CD4-positive, alpha-beta T cell treated with Interleukin-15 for 1 hour (primary cell): ENCODE measurements around the gene RAD51B.
A peak's percentile ranks its signal among the peaks of the same experiment; 100 is the strongest.

Source experiments
- DNase-seq: peaks from one replicate; pipeline ENCODE4 v3.0.0-alpha.2; 2020

The RAD51B gene

DNA sequence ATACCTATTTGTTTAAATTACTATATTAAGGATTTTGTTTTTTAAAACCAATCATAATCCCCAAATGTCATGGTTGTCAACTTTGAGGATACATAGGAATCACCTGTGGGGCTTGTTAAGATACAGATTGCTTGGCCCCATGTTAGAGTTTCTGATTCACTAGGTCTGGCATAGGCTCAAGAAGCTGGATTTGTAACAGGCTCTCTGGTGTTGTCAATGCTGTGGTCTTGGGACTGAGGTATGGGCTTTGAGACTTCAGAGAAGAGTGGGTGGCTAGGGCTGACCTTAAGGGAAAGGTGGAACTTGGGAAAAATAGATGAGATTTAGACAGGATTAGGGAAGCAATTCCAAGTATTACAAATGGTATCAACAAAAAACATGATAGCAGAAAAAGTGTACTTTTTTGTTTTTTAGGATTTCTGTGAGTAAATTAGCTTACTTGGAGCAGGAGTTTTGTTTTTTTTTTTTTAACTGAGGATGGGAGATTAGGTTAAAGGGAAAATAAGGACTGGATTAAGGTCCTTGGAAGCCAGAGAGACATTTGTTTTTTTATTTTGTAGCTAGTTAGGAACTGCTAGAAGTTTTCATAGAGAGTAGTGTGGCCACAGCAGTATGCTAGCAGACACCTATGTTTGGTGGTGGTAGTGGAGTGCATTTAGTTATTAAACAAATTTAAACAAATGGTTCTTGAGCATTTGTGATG, 88.6 kb downstream of the RAD51B start:
- no peak for DNase-seq

DNA sequence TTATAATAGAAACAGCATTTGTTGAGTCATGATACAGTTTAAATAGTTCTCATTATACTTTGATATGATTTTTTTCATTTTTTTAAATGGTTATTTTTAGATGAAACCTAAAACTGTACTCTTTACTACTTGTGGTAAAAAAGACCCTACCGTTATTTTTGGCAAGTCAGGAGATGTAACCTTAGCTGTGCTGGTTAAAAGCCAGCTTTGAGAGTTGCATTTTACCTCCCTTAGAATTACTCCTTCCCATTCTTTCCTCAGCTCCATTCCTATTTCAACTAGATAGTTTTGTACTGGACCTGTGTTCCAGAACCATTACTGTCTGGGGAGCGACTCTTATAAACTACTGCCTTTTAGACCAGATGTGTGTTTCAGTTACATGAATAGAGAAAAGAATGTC, 92.0 kb downstream of the RAD51B start:
- DNase-seq, result no peak

- DNase-seq, result no peak
Observed at GRCh38 chr14:67916430-67916829, 96.9 kb downstream of the RAD51B start.

- DNase-seq, result no peak
Observed at GRCh38 chr14:67917006-67917405, 97.4 kb downstream of the RAD51B start.

- no peak for DNase-seq
Observed at GRCh38 chr14:67918838-67919237, 99.3 kb downstream of the RAD51B start.

GRCh38 chr14:67919259-67920032, 99.9 kb downstream of the RAD51B start:
- no peak for DNase-seq

GRCh38 chr14:67926821-67927220, 107.2 kb downstream of the RAD51B start:
- no peak for DNase-seq

DNA sequence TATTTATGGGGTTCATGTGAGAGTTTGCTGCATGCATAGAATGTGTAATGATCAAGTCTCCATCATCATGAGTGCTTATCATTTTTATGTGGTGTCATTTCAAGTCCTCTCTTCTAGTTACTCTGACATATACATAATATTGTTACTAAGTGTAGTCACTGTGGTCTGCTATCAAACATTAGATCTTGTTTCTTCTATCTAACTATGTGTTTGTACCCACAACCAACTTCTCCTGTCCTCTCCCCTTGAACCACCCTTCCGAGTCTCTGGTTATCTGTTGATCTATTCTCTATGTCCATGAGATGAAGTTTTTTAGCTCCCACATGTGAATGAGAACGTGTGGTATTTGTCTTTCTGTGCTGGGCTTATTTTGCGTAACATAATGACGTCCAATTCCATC, 107.7 kb downstream of the RAD51B start:
- DNase-seq, result no peak

GRCh38 chr14:67928375-67928774, 108.8 kb downstream of the RAD51B start:
- no peak for DNase-seq

- DNase-seq, result no peak
Observed at GRCh38 chr14:67932708-67933246, 113.2 kb downstream of the RAD51B start.

- DNase-seq, result no peak
Observed at GRCh38 chr14:67933266-67933665, 113.7 kb downstream of the RAD51B start.

DNA sequence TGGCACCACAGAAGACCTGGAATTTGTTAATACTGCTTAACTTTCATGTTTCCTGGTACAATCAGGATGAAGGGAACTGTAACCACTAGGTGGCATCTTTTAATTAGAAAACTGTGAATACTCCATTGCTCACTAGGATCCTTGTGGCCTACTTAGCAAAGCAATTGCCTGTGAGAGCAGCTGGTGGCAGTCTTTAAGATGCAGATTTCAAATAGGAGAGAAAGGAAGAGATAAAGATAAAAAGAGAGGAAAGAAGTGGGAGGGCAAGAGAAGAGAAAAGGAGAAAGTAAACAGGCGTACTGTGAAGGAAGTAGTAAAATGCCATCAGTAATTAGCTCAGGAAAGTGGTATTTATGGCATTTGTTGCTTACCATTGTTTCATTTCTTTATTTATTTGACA, 114.5 kb downstream of the RAD51B start:
- no peak for DNase-seq

DNA sequence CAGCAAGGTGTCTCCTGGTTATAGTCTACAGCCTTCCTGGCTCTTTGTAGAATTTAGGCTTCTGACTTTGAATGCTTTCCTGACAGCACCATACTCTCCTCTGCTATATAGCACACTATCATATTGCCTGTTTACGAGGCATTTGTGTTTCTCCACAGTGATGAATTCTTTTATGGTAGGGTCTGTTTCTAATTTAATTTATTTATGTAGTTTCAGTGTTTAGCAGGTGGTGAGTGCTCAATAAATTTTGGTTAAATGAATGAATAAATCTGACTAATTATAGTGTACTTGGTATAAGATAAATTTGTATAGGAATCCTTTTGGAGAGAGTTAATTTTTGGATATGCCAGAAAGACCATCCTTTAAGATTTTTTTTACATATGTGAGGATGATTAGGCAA, 115.3 kb downstream of the RAD51B start:
- no peak for DNase-seq

DNA sequence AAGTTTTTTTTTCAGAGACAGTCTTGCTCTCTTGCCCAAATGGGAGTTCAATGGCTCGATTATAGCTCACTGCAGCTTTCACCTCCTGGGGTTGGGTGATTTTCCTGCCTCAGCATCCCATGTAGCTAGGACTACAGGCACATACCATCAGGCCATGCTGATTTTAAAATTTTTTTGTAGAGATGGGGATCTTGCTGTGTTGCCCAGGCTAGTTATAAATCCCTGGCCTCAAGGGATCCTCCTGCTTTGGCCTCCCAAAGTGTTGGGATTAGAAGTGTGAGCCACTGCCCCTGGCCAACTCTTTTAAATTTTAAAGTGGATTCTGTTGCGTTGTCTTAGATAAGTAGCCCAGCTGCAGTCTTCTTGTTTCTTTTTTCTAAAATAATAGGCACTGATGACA, 115.8 kb downstream of the RAD51B start:
- DNase-seq, result no peak

- DNase-seq, result no peak
Observed at GRCh38 chr14:67938071-67938470, 118.5 kb downstream of the RAD51B start.

DNA sequence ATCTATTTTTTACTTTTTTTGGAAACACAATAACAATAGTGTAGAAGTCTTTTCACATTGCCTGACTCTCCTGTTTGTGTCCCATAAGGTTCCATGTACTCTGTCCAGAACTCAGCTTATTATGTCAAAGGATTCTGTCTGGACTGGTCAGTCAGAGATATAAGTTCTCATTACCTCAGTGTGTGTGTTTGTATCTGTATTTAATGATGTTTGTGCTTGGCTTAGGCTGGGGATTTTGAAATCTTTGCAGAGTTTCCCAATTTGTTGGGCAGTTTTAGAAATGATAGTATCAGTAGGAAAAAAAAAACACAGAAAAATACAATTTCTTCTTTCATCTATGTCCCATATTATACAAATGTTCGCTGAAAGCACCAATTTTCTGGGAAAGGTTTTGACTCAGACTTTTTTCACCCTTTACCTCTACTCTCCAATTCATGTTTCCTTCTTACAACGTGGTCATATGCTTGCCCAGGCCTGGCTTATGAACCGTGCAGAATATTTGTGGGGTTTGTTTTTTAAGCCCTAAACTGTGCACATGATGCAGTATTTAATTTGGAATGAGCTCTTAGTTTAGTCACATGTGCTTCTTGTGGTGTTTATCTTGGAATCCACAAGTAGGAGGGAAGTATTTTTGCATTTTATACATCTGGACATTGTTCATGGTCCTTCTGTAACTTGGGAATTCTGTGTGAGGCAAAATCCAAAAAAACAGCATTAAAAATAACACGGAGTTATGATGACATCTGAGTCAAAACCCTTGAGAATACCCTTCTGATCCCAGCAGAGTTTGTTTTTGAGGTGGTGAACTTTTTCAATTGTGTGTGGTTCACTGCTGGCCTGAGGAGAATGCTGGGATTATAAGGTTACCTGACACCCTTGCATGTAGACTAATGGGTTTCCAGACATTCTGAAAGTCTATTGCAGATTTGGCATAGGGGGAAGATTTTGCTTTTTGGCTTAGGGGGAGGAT, 121.2 kb downstream of the RAD51B start:
- no peak for DNase-seq

DNA sequence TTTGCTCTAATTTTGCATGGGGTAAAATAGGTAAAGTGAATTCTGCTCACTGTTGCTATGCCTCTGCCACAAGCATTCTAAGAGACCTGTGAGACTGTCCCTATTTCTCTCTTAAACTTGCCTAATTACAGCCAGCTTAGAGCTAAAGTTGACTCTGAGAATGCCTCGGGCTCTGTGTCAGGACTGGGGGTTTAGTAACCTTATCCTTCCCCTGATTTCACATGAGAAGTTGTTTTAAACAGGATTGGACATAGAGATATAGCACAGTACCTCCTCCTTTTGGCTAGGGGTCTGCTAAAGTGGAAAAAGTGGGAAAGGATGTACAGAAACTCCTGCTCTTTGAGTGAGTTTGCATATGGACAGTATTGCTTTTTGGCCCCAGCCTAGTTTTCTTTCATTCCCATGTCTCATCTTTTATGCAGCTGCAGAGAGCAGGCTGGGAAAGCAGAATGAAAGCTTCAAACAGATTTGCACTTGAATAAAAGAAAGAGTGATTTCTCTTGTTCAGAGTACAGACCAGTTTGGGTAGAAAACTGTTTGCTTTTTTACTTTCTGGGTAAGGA, 122.0 kb downstream of the RAD51B start:
- DNase-seq, result no peak

DNA sequence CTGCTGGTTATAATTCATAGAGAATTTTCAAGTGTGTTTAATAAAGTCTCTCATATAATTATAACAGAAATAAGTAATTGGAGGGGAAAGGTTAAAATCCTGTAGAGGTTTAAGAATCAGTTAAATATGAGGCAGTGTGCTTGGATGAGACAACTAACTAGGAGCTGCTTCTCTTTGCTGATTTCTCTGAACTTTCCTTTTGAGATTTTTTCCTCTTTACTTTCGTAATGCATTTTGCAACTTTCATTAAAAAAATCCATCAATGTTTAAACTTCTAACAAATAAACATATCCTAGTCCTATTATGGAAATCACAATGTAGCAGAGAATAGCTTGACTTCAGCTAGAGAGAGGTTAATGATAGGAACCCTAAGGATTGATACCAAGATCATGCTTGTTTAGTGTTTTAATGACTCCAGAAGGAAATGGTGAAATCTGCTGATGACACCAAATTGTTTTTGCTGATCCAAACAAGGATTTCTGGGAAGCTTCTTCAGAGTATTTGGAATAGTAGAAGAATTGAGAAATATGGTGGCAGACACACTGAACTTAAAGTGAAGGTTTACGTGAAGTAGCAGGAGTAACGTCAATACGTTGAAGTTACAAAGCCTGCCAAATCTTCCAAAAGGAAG, 122.6 kb downstream of the RAD51B start:
- no peak for DNase-seq

- DNase-seq, result peak; percentile 43
Observed at GRCh38 chr14:67943947-67944346, 124.4 kb downstream of the RAD51B start.

GRCh38 chr14:67944605-67945004, 125.0 kb downstream of the RAD51B start:
- no peak for DNase-seq

- DNase-seq, result no peak
Observed at GRCh38 chr14:67949771-67950170, 130.2 kb downstream of the RAD51B start.

DNA sequence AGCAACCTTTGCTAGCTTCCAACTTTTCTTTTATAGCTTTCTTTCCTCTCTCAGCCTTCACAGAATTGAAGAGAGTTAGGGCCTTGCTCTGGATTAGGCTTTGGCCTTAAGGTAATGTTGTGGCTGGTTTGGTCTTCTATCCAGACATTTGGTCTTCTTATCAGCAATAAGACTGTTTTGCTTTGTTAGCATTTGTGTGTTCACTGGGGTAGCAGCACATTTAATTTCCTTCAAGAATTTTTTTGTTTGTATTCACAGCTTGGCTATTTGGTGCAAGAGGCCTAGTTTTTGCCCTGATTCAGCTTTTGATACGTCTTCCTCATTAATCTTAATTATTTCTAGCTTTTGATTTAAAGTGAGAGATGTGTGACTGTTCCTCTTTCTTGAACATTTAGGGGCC, 130.8 kb downstream of the RAD51B start:
- no peak for DNase-seq
